Thymus (tissue), 11 donors: ENCODE measurements around the gene CRYGN. TPM values are rescaled to one million over a fixed set of nuclear protein-coding genes. Genes with fewer than 3 reads are reported as not detected.

ENCODE experiments used
- DNase-seq, 9 donors: peaks; one replicate each; pipeline ENCODE4 v3.0.0-alpha.2; 2013; ENCODE audit warnings: low spot score in 9 of 9, low read depth in 6 of 9, missing footprints in 1 of 9
- H3K27ac ChIP-seq, 2 donors: one replicate each; pipeline ENCODE4 v1.5.1; 2013; ENCODE audit warnings: control low read depth in 1 of 2, low read depth in 1 of 2, low read length in 1 of 2, mild to moderate bottlenecking in 1 of 2, moderate library complexity in 1 of 2
- H3K27me3 ChIP-seq, 2 donors: one replicate each; pipeline ENCODE4 v1.5.1; 2013; ENCODE audit warnings: low read length in 1 of 2; ENCODE audit not compliant: control insufficient read depth in 2 of 2, insufficient read depth in 1 of 2
- H3K36me3 ChIP-seq, 2 donors: one replicate each; pipeline ENCODE4 v1.5.1; 2013; ENCODE audit warnings: low read length in 1 of 2, mild to moderate bottlenecking in 1 of 2, moderate library complexity in 1 of 2; ENCODE audit not compliant: control insufficient read depth in 2 of 2, insufficient read depth in 2 of 2
- H3K4me1 ChIP-seq, 2 donors: one replicate each; pipeline ENCODE4 v1.5.1; 2013; ENCODE audit warnings: low read length in 2 of 2; ENCODE audit not compliant: control insufficient read depth in 2 of 2, insufficient read depth in 2 of 2
- H3K4me3 ChIP-seq, 2 donors: one replicate each; pipeline ENCODE4 v1.5.1; 2013; ENCODE audit warnings: low read length in 2 of 2, control low read depth in 1 of 2, mild to moderate bottlenecking in 1 of 2
- H3K9me3 ChIP-seq, 2 donors: one replicate each; pipeline ENCODE4 v1.5.1; 2013; ENCODE audit warnings: low read length in 1 of 2, mild to moderate bottlenecking in 1 of 2; ENCODE audit not compliant: control insufficient read depth in 2 of 2, insufficient read depth in 1 of 2
- WGBS: extraction: QIAGEN DNeasy Blood & Tissue Kit; methylation state at CpG from one replicate; pipeline ENCODE4 v1.1.7; 2013; 5-methylcytosine and 5-hydroxymethylcytosine counted together
- polyA plus RNA-seq: library from polyadenylated mRNA; stranded (reverse); fragments of 200-250 nt; gene quantifications from one replicate; pipeline ENCODE4 v1.2.3, GENCODE V29; 2013
- total RNA-seq: library from RNA; stranded (reverse); fragments of 120-200 nt; gene quantifications from one replicate; pipeline ENCODE4 v1.2.4, GENCODE V29; 2013
- donor health status: healthy.

CRYGN gene
- total and polyA plus RNA-seq, 2 donors, result 0.34 to 1.2 TPM

GRCh38 chr7:151461942-151462230 is 21.9 kb upstream of the CRYGN start:
- peaks cover 0 to 7% of the 10 kb centered on the region in 2 donors for H3K4me1 ChIP-seq
- peaks cover 0 to 19% of the 10 kb centered on the region in 2 donors for H3K27me3 ChIP-seq
- WGBS, result 89% methylated on average over 4 of the region's 4 CpGs
- no peak overlapping the region for H3K27ac ChIP-seq
- peaks cover 24 to 29% of the 10 kb centered on the region in 2 donors for H3K36me3 ChIP-seq
- peaks cover 7 to 25% of the 10 kb centered on the region in 2 donors for H3K9me3 ChIP-seq
- no peak overlapping the region for H3K4me3 ChIP-seq
- no peak for DNase-seq

GRCh38 chr7:151461096-151461941 is 21.4 kb upstream of the CRYGN start:
- Histone ChIP-seq H3K4me3 (no peak overlapping the region), H3K27me3 (peaks cover 0 to 19% of the 10 kb centered on the region in 2 donors), H3K9me3 (peaks cover 7 to 25% of the 10 kb centered on the region in 2 donors), H3K27ac (no peak overlapping the region), H3K4me1 (peaks cover 0 to 12% of the 10 kb centered on the region in 2 donors), H3K36me3 (peaks cover 21 to 25% of the 10 kb centered on the region in 2 donors)
- WGBS, result 94% methylated on average over 6 of the region's 6 CpGs
- DNase-seq, result no peak

GRCh38 chr7:151460474-151460855 is 20.5 kb upstream of the CRYGN start:
- Histone ChIP-seq H3K4me1 (peaks cover 0 to 12% of the 10 kb centered on the region in 2 donors), H3K27me3 (peaks cover 0 to 19% of the 10 kb centered on the region in 2 donors), H3K36me3 (peaks cover 15 to 17% of the 10 kb centered on the region in 2 donors), H3K27ac (no peak overlapping the region), H3K9me3 (peaks cover 7 to 25% of the 10 kb centered on the region in 2 donors), H3K4me3 (no peak overlapping the region)
- WGBS, result 89% methylated on average over 10 of the region's 10 CpGs
- no peak for DNase-seq

GRCh38 chr7:151459726-151460473 is 20.0 kb upstream of the CRYGN start:
- Histone ChIP-seq H3K9me3 (peaks cover 7 to 25% of the 10 kb centered on the region in 2 donors), H3K27me3 (peaks cover 0 to 19% of the 10 kb centered on the region in 2 donors), H3K36me3 (peaks cover 10 to 11% of the 10 kb centered on the region in 2 donors), H3K4me1 (peaks cover 0 to 12% of the 10 kb centered on the region in 2 donors), H3K4me3 (no peak overlapping the region), H3K27ac (no peak overlapping the region)
- no peak for DNase-seq
- 46% methylated on average over 25 of the region's 25 CpGs for WGBS

GRCh38 chr7:151457534-151457933 is 17.6 kb upstream of the CRYGN start:
- whole genome bisulfite sequencing, result 98% methylated on average over 6 of the region's 6 CpGs

GRCh38 chr7:151456782-151457181 is 16.8 kb upstream of the CRYGN start:
- DNase-seq, result no peak
- H3K27me3 ChIP-seq, result peaks cover 0 to 19% of the 10 kb centered on the region in 2 donors
- H3K4me3 ChIP-seq, result no peak overlapping the region
- no peaks in the 10 kb centered on the region for H3K36me3 ChIP-seq
- peaks cover 0 to 12% of the 10 kb centered on the region in 2 donors for H3K4me1 ChIP-seq
- no peak overlapping the region for H3K27ac ChIP-seq
- WGBS, result 84% methylated on average over 4 of the region's 4 CpGs
- peaks cover 0 to 4% of the 10 kb centered on the region in 2 donors for H3K9me3 ChIP-seq

More at GRCh38 chr7:151457534-151457933, 17.6 kb upstream of the CRYGN start:
- no peak for DNase-seq
- Histone ChIP-seq H3K4me1 (peaks cover 0 to 12% of the 10 kb centered on the region in 2 donors), H3K4me3 (no peak overlapping the region), H3K27ac (no peak overlapping the region), H3K27me3 (peaks cover 0 to 19% of the 10 kb centered on the region in 2 donors), H3K9me3 (peaks cover 4 to 11% of the 10 kb centered on the region in 2 donors), H3K36me3 (no peaks in the 10 kb centered on the region)

GRCh38 chr7:151456276-151456675 is 16.3 kb upstream of the CRYGN start:
- Histone ChIP-seq H3K4me3 (no peak overlapping the region), H3K4me1 (peaks cover 0 to 12% of the 10 kb centered on the region in 2 donors), H3K36me3 (no peaks in the 10 kb centered on the region), H3K27me3 (peaks cover 0 to 19% of the 10 kb centered on the region in 2 donors), H3K27ac (no peak overlapping the region), H3K9me3 (no peaks in the 10 kb centered on the region)
- WGBS, result 94% methylated on average over 5 of the region's 5 CpGs
- no peak for DNase-seq

GRCh38 chr7:151455690-151456089 is 15.7 kb upstream of the CRYGN start:
- peaks cover 0 to 20% of the 10 kb centered on the region in 2 donors for H3K27me3 ChIP-seq
- H3K4me3 ChIP-seq, result no peak overlapping the region
- H3K4me1 ChIP-seq, result peaks cover 0 to 12% of the 10 kb centered on the region in 2 donors
- DNase-seq, result no peak
- H3K9me3 ChIP-seq, result no peaks in the 10 kb centered on the region
- H3K36me3 ChIP-seq, result no peaks in the 10 kb centered on the region
- WGBS, result 93% methylated on average over 4 of the region's 4 CpGs
- no peak overlapping the region for H3K27ac ChIP-seq
